Right kidney (tissue), 1 donor: ENCODE results near the gene CPSF3.
"Not testable (repeated sequence)": the region's sequence is repeated elsewhere in the genome, so short reads cannot be mapped to it uniquely, and the experiment has no call there.

ENCODE experiments used
- DNase-seq: peaks from one replicate; pipeline ENCODE4 v3.0.0-alpha.2; 2016

CPSF3 gene

DNA sequence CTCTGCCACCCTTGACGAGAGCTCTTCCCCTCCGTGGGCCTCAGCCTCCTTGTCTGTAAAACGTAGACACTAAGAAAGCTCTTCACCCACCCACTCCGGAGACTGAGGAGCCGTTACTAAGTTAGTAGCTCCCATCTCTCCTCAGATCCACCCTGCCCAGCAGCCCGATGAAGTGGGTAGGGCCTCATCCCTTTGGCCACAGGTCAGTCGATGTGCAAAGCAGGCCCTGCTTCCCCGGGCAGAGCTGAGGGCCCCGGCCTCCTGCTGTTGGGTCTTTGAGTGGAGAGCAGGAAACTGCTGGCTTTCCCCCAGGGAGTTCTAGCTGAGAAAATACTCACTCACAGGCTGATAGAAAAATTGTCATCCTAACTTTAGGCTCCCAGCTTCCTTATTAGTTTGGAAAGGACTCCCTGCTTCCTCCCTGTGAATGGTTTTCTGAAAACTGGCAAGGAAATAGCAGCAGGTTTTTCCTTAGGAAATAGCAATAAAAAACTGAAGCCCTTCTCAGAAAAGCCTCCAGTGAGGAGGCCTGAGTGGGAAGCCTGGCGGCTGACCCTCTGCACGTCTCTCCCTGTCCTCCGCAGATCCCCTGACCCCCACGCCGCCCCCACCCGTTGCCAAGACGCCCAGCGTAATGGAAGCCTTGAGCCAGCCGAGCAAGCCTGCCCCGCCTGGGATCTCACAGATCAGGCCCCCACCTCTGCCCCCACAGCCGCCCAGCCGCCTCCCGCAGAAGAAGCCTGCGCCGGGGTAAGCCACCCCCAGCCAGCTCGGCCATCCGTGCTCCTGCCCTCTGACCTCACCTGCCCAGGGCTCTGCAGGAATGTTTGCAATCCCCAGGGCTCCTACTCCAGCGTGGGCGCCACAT, 30.3 kb upstream of the CPSF3 start:
- peak; percentile 37 for DNase-seq

DNA sequence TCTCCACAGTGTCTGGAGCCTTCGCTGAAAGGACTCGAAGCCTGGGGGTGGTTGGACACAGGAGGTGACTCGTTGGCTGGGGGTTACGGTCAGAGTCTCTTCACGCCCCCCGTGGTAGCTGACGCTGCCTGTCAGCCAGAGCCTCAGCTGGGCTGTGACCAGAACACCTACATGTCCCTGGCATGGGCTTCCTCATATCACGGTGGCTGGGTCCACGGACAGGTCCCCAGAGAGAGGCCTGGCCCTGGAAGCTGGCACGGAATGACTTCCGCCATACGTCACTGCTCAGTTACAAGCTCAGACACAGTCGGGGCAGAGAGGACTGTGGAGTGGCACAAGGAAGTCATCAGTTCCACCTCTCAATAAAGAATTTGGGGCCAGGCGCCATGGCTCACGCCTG, 28.6 kb upstream of the CPSF3 start:
- DNase-seq = no peak

DNA sequence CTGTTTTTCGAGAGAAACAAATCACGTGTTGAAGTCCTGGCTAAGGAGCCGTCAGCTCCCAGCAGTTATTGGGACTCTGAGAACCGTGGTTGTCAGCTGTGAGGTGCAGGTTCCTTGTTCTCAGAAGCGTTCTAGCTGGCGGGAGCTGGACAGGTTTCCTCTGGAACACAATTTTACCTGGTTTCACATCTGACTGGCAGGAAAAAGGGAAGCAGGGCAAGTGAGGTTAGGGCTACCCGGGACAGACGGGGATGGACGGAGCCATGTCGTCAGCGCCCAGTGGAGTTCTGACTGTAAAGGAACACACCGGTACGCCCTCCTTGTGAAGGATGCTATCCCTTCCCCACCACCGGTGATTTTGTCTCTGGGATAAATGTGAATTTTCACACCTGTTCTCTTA, 26.3 kb upstream of the CPSF3 start:
- DNase-seq = no peak

DNA sequence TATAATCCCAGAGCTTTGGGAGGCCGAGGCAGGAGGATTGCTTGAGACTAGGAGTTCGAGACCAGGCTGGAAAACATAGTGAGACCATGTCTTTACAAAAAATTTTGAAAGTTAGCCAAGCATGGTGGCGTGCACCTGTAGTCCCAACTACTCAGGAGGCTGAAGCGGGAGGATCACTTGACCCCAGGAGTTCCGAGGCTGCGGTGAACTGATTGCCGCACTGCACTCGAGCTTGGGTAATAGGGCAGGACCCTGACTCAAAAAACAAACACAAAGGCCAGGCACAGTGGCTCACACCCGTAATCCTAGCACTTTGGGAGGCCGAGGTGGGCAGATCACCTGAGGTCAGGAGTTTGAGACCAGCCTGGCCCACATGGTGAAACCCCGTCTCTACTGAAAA, 25.2 kb upstream of the CPSF3 start:
- DNase-seq = not testable (repeated sequence)

DNA sequence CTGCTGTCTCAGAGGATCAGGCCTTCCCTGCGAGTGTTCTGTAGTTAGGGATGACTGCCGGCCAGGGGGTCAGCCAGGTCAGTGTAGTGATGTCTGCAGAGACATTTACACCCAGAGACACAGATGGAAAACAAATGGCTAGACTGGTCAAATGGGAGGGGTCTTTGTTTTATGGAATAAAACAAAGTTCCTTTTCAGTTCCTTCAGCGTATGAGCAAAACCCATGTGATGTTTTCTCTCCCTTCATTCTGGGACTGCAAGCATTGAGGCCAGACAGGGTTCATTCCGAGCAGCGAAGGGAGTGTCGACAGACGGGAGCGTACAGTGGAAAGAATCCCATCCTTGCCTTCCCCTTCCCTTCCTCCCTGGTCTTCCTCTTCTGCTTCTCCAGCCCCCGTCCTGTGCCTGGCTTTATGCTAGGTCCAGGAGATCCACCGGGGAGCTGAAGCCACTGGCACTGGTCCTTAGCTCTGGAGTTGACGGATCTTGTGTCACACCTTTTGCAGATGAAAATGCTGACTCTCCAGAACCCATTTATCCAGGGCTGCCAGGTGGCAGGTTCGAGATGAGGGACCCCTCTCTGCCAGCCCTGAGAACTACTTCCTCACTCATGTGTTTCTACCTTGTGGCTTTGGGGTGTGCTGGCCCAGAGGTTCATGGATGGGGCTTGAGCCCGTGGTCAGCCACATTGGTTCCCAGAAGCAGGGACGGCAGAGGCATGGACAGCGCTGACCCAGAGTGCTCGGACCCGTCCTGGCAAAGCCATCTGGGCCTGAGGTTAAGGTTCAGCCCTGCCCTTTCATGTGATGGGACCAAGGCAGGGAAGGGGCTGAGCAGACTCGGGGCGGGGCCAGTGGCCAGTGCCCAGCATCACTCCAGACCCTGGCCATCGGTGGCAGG, 24.3 kb upstream of the CPSF3 start:
- peak; percentile 24 for DNase-seq

DNA sequence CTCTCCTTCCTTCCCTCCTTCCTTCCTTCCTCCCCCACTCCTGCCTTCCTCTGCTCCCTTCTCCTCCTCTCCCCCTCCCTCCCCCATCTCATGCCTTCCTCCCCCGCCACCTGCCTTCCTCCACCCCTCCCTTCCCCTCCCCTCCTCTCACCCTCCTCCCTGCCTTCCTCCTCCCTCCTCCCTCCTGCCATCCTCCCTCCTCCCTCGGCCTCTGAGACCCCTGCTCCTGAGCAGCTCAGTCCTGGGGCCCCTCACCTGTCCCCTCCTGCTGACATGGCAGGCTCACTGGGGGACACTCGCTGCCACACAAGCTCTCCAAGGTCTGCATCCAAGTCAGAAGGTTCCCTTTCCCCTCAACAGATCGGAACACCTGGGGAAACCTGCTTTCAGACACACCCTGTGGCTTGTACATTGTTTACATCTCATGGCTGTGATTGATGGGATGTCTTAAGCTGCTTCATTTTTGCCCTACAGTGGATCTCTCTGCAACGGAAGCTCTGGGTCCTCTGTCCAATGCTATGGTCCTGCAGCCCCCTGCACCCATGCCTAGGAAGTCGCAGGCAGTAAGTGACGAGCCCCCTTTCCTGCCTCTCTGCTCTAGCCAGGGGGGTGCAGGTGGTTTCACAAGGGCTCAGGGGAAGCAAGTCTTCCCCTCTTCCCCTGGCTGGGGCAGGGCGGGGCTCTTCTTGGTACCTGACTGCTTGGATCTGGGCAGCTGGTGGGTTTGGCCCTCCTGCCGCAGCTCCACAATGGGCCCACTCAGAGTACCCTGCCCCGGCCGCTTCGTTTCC, 23.0 kb upstream of the CPSF3 start:
- DNase-seq = no peak

DNA sequence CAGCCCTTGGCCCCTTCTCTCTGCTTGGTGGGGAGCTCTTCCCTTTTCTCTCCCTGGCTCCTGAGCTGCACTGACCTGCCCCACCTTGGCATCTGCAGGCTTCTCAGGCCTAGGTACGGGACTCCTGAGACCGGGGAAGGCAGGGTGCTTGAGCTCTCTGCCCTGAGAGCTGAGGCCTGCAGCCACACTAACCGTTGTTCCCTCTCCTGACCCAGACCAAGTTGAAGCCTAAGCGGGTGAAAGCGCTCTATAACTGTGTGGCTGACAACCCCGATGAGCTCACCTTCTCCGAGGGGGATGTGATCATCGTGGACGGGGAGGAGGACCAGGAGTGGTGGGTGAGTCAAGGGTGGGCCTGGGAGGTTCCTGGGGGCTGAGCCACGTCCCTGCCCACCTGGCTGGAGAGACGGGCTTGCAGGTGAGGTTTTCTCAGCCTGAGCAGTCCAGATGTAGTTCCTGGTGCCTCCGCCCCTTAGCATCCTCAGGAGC, 22.4 kb upstream of the CPSF3 start:
- no peak for DNase-seq

DNA sequence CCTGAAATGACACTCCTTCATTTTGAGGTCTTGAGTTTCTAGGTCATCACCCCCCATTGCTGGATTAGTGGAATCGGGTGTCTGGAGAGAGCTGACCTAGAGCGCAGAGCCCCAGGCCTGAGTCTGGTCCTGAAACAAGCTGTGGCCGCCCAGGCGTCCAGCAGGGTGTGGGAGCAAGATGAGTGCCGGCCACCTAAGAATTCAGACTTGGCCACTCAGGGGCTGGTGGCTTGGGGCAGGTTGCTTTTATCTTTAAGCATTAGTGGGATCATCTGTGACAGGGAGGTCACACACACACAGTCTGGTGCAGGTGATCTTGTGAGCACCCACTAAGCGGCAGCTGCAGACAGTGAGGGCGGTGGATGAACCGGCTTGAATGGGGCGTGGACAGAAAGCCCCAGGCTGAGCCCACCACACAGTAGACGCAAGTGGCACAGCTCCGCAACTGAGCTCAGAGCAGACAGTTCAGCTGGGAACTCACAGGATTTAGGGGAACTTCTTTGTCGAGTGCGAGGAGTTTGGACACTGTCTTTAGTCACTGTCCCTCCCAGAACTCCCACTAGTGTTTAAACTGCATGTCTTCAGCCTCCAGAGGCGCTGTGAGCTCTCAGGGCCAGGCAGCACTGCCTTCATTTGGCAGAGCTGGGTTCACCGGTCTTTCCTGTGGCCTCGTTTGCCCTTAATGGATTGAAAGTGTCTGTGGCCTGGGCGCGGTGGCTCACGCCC, 21.6 kb upstream of the CPSF3 start:
- DNase-seq = no peak

DNA sequence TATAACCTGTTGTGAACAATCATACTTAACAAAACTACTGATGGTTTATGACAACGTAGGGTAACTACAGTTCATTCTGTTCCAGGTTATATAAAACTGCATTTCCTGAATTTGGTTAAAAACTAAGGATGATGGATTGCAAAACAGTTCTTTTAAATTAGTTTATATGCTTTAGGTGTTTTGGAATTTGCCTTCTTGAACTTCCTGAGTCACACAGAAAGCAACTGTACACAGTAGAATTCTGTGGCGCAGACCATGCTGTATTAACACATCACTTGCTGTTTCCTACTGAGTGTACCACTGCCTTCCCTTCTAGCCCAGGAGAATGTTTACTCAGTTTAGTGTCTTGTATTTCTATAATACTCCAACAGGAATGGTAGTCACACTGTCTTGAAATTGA, 19.5 kb upstream of the CPSF3 start:
- DNase-seq = no peak

DNA sequence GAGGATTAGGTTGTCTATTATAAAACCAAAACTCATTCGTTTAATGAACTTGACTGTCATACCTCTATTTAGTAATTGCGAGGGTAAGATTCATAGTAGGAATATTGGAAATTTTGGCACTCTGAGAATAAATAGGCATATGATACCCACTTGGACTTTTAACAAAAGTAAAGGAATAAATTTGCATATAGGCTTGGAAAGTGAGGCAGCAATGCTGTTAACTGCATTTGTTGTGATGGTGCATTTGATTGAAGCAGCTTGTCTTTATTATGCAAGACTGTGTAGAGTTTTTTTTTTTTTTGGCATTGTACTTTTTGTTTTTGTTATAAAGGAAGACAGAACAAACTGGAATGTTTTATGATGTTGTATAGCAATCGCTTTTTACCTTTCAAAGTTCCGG, 19.0 kb upstream of the CPSF3 start:
- DNase-seq = no peak

DNA sequence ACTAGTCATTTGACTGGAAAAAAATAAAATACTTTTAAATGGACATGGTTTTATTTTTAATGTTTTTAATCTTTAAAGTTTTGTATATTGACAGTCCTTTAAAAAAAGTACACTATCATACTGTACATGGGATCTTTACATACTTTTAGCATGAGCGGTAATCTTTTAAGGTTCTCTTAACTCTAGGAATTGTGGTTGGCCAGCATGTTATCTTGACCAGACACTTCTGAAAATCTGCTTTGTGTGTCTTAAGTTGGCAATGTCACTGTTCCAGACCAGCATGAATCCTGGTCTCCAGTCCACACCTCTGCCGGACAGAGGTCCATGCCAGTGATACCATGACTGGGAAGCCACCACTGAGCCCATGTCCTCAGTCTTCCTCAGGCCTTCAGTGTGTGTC, 17.8 kb upstream of the CPSF3 start:
- DNase-seq = no peak

DNA sequence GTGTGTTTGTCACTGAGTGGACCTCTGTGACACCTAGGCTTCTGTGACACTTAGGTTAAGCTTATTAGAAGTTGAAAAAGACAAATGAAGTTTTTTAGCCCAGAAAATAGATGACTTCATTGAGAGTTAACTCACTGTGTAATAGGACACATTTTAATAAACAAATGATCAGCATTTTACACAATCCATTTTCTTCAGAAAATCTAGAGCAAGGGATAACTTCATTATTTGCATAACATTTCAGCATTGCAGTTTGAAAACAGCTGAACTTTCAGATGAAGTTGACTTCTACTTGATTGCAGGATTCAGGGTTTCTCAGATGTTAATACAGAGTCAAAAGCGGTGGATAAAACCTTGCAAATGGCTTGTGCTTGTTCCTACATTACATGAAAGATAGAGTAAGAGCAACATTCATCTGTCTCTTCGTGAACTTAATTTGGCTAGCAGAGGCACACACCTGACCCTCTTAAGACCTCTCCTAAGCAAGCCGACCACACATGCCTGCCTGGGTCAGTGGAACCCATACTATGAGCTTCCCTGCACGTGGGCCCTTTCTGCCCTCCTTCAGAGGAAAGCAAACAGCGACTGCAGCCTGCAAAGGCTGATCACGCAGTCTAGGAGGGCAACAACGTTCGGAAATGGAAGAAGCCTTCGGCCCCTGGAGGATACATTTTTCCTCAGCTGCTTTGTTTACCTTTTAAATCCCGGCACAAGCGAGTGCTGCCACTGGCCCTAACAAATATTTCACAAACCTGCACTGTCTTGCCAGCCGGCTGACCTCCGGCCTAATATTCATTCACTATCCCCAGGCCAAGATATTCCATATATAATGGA, 16.7 kb upstream of the CPSF3 start:
- no peak for DNase-seq

DNA sequence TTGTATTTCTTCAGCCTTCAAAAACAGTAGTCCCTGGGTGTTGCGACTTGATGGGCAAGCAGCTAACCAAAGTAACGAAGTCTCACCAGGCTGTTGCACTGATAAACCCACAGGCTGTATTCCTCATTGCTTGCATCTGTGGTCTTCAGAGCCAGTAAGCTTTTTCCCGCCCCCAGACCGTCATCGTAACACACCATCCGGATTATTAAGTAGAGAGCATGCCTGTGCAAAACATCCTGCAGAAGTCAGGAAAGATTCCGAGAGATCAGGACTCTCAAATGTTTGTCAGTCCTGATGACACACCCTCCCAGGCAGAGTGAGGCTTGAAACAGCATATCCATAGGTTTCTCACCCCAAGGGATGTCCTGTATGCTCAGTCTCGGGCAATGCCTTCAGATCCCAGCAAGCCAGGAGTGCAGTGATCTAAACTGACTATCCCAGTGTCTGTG, 16.1 kb upstream of the CPSF3 start:
- no peak for DNase-seq

DNA sequence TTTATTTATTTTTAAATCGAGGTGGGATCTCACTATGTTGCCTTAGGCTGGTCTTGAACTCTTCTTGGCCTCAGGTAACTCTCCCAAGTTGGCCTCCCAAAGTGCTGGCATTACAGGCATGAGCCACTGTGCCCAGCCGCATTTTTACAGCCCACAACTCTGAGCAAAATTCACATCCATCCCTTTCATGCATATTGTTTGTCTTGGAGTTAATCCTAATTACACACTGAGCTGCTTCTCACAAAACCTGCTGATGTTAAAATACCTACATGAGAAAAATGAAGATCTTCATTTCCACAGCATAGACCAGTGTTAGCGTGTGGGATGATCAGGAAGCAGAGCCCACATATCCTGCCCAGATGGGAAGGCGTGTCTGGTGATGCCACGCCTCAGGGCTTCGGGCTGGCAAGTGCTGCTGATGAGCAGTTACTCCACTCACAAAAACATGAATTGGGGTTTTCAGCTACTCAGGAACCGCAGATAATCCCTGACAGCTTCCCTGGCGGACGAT, 14.8 kb upstream of the CPSF3 start:
- DNase-seq = no peak

DNA sequence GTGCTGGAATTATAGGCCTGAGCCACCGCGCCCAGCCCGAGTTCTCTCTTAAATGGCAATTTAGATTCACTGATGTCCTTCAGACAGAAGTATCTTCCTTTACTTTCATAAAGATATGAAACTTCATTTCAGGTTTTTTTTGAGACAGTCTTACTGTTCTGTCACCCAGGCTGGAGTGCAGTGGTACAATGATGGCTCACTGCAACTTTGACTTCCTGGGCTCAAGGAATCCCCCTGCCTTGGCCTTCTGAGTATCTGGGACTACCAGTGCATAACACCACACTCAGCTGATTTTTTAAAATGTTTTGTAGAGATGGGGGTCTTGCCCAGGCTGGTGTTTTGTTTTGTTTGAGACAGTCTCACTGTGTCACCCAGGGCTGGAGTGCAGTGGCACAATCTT, 13.3 kb upstream of the CPSF3 start:
- no peak for DNase-seq

DNA sequence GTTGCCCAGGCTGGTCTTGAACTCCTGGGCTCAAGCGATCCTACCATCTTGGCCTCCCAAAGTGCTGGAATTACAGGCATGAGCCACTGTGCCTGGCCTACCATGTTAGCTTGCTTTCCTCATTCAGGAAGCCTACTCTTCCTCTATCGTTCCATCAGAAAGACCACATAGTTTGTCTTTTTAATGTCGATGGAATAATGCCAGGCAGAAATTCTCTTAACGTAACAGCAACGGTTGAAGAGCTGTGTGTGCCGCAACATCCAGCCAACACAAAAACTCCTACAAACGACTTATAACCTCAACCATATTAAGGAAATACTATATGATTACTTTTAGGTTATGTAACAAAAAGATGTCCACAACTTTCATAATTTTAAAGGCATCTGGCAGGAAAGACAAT, 10.7 kb upstream of the CPSF3 start:
- DNase-seq = no peak

DNA sequence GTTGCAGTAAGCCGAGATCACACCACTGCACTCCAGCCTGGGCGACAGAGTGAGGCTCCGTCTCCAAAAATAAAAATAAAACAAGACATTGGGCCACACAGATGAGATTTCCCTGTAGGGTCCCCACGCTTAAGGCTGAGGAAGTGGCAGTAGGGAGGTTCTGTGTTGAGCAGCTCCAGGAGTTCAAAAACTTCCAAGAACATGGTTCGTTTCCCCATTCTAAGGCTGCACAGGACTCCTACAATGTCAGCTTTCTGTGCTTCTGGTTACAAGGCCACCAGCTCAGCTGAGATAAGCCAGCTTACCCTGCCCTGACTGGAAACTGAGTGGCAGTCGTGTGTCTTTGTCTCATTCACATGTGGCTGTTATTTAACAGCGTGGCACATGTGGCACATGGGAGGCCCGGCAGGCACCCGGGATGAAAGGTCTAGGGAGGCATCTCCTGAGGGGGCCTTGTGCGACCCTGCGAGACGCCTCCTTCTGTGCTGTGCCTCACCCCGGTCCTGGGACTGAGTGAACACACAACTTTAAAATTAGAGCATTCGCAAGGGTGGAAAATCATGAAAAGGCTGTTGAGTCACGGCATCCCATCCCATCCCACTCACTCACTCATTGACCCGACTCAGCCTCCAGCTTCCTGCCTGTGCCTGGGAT, 7.8 kb upstream of the CPSF3 start:
- DNase-seq = no peak

DNA sequence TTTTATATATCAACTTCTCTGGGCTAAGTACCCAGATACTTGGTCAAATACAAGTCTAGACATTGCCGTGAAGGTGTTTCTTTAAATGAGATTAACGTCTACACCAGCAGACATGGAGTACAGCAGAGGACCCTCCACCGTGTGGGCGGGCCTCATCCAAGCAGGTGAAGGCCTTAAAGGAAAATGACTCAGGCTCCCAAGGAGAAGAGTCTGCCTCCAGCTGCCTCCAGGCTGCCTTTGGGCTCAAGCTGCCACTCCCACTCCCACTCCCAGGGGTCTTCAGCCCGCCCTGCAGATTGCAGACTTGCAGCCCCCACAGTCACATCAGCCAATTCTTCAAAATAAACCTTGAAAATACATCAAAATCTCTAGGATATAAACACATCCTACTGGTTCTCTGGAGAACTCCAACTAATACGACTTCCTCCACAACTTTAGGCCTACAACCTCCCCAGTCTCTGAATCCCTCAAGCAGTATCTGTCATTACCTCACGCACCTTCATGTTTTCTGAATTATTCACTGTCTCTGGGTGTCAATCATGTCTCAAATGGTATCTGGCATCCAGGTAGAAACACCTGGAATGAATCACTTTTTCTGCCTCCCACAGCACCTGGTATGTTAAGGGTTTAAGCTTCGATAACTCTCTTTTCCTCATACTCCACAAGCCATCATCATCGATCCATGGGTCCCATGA, 7.0 kb upstream of the CPSF3 start:
- DNase-seq = no peak

DNA sequence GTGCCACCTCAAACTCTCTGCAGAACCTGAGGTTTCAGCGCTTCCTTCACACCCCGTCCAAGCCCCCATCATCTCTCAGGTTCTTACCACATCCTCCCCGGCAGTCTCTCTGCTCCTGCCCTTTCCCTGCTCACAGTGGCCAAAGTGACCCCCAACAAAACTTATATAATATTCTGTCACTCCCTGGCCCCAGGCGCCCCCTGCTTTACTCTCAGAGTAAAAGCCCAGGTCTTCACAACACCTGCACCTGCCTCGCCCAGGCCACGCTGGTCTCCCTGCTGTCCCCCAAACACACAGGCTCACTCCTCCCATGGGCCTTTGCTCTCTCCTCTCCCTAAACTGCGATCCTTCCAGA, 6.5 kb upstream of the CPSF3 start:
- no peak for DNase-seq

DNA sequence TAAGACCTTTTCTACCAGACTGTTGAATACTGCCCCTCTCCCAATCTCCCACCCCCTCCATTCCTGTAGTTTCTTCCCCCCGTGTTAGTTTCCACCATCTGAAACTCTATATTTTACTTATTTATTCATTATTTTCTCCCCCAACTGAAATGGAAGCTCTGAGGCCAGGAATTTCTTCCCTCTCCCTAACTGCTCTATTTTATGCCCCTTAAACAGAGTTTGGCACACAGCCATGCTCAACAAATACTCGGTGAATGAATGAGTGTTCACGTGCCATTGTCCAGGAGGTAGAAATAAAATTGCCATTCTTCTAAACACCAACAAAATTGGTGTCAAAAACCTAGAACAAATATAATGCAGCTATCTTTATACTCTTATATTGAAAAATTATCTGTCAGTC, 5.7 kb upstream of the CPSF3 start:
- DNase-seq = no peak
